CD4-positive, alpha-beta memory T cell (primary cell): Measurements from ENCODE around the gene MYOF. TPM values are rescaled to one million over a fixed set of nuclear protein-coding genes. Genes with fewer than 3 reads are reported as not detected.

ENCODE experiments used
- CTCF ChIA-PET: fragments of 350-600 bp; sonication (Branson Sonifier 250); formaldehyde crosslinking; loops from one replicate; lab custom pipeline; 2021; ENCODE audit warnings: inconsistent platforms; ENCODE audit not compliant: partially characterized antibody; lab: Charles Lee
- POLR2A ChIA-PET: fragments of 350-600 bp; sonication (Branson Sonifier 250); formaldehyde crosslinking; loops from one replicate; lab custom pipeline; 2021; ENCODE audit not compliant: partially characterized antibody; lab: Charles Lee
- DNase-seq, 5 donors: peaks; one replicate each; pipeline versions ENCODE4 v3.0.0 to v3.0.0-alpha.2; 2020 to 2022; ENCODE audit warnings: mixed read lengths in 1 of 5
- H3K27ac ChIP-seq: one replicate; pipeline ENCODE4 v1.7.0; 2013; ENCODE audit warnings: low read depth, low read length
- H3K27me3 ChIP-seq: 2 replicates; pipeline ENCODE4 v1.7.0; 2013; ENCODE audit warnings: mild to moderate bottlenecking, low read length, moderate library complexity; ENCODE audit not compliant: insufficient read depth
- H3K36me3 ChIP-seq: 2 replicates; pipeline ENCODE4 v1.7.0; 2013; ENCODE audit warnings: mild to moderate bottlenecking, low read length, moderate library complexity; ENCODE audit not compliant: insufficient read depth
- H3K4me1 ChIP-seq: 2 replicates; pipeline ENCODE4 v1.7.0; 2013; ENCODE audit warnings: mild to moderate bottlenecking, low read length, moderate library complexity; ENCODE audit not compliant: insufficient read depth
- H3K4me3 ChIP-seq, 2 donors: one replicate each; pipeline ENCODE4 v1.7.0; 2013; ENCODE audit warnings: low read length in 2 of 2, mild to moderate bottlenecking in 1 of 2
- H3K9me3 ChIP-seq, 2 donors: one replicate each; pipeline ENCODE4 v1.7.0; 2013; ENCODE audit warnings: low read length in 2 of 2, control low read depth in 1 of 2; ENCODE audit not compliant: control insufficient read depth in 1 of 2
- H3K27ac Mint-ChIP-seq, 7 donors: one replicate each; pipeline ENCODE4 v1.8.0; 2020 to 2021; ENCODE audit warnings: mixed read lengths in 7 of 7, mild to moderate bottlenecking in 6 of 7, inconsistent platforms in 3 of 7, moderate library complexity in 3 of 7
- H3K27me3 Mint-ChIP-seq, 2 donors: one replicate each; pipeline ENCODE4 v1.8.0; 2020 to 2021; ENCODE audit warnings: mixed read lengths in 2 of 2
- H3K36me3 Mint-ChIP-seq, 2 donors: one replicate each; pipeline ENCODE4 v1.8.0; 2020 to 2021; ENCODE audit warnings: mixed read lengths in 2 of 2, inconsistent platforms in 1 of 2, mild to moderate bottlenecking in 1 of 2
- H3K4me1 Mint-ChIP-seq, 4 donors: one replicate each; pipeline ENCODE4 v1.8.0; 2020 to 2021; ENCODE audit warnings: mixed read lengths in 4 of 4, mild to moderate bottlenecking in 1 of 4
- H3K4me3 Mint-ChIP-seq, 8 donors: one replicate each; pipeline ENCODE4 v1.8.0; 2020 to 2021; ENCODE audit warnings: mixed read lengths in 8 of 8, mild to moderate bottlenecking in 7 of 8, moderate library complexity in 6 of 8, inconsistent platforms in 3 of 8
- H3K9me3 Mint-ChIP-seq, 8 donors: one replicate each; pipeline ENCODE4 v1.8.0; 2020 to 2021; ENCODE audit warnings: mixed read lengths in 8 of 8, mild to moderate bottlenecking in 5 of 8, inconsistent platforms in 3 of 8, moderate library complexity in 1 of 8
- intact Hi-C: fragments of 100-400 bp; cut with micrococcal nuclease; formaldehyde crosslinking; loops from one replicate; pipeline ENCODE4 v1.15.1; 2023
- polyA plus RNA-seq, 2 donors: library from polyadenylated mRNA; unstranded; fragments of 300-500 nt; fragmentation: Illumina TruSeq; gene quantifications; one replicate each; pipeline ENCODE4 v1.2.3, GENCODE V29; 2021
- total RNA-seq, 2 experiments: library from RNA; stranded (reverse); gene quantifications; one replicate each; pipeline ENCODE4 v1.2.3, GENCODE V29; 2021

The MYOF gene
- total and polyA plus RNA-seq, 4 experiments from 2014 or later = 1.2 to 2.2 TPM; not detected in 2

DNA sequence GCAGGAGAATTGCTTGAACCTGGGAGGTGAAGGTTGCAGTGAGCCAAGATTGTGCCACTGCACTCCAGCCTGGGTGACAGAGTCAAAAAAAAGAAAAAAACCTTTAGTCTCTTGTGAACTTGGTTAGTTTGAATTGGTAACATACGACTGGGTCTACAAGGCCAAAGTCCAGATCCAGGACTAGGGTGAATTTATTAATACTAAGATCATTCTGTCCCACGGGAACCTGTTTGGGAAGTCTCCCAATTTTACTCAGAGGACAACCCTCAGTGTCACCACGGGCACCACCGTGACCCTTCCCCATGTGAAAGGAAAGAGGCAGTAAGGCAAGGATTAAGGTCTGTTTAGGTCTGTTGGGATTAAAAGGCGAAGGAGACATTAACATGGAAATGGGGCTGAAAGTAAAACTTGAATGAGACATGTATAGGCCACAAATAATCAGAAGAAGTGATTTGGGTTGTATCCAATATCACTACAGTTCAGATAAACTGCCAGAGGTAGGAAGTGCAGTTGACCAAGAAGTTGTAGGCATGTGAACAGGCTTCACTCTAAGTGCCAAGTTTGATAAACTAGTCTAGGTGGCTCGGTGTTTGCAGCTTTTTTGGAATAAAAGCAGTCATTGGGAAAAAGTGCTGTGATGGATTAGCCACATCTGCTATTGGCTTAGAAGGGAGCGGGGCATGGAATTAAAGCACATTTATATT lies 30.7 kb downstream of the MYOF start:
- H3K9me3 Mint-ChIP-seq = no peaks in the 10 kb centered on the region
- DNase-seq = no peak
- H3K27ac Mint-ChIP-seq = peak overlapping the region in 1 of 7 donors; percentile 49
- no peak overlapping the region for H3K4me3 ChIP-seq
- H3K27ac ChIP-seq = no peak overlapping the region
- peaks cover 4% of the 10 kb centered on the region for H3K4me1 ChIP-seq
- H3K4me1 Mint-ChIP-seq = peaks cover 7 to 13% (median 11%) of the 10 kb centered on the region in 4 donors
- intact Hi-C loops = no loop called here
- no peaks in the 10 kb centered on the region for H3K36me3 Mint-ChIP-seq
- H3K27me3 ChIP-seq = no peaks in the 10 kb centered on the region
- H3K36me3 ChIP-seq = no peaks in the 10 kb centered on the region
- CTCF ChIA-PET = no interaction called here
- no peak overlapping the region for H3K4me3 Mint-ChIP-seq
- no peaks in the 10 kb centered on the region for H3K9me3 ChIP-seq
- POLR2A ChIA-PET = no interaction called here
- no peaks in the 10 kb centered on the region for H3K27me3 Mint-ChIP-seq

GRCh38 chr10:93447970-93448369 lies 34.2 kb downstream of the MYOF start:
- Histone ChIP-seq H3K27me3 (no peaks in the 10 kb centered on the region), H3K4me1 (peaks cover 4% of the 10 kb centered on the region), H3K9me3 (no peaks in the 10 kb centered on the region), H3K36me3 (no peaks in the 10 kb centered on the region), H3K27ac (no peak overlapping the region), H3K4me3 (no peak overlapping the region)
- ChIA-PET CTCF (no interaction called here), POLR2A (no interaction called here)
- H3K36me3 Mint-ChIP-seq = no peaks in the 10 kb centered on the region
- no peaks in the 10 kb centered on the region for H3K27me3 Mint-ChIP-seq
- DNase-seq = no peak
- no peak overlapping the region for H3K4me3 Mint-ChIP-seq
- no peak overlapping the region for H3K27ac Mint-ChIP-seq
- intact Hi-C loops = no loop called here
- H3K9me3 Mint-ChIP-seq = peaks cover 0 to 4% (median 0%) of the 10 kb centered on the region in 8 donors
- peaks cover 7 to 13% (median 11%) of the 10 kb centered on the region in 4 donors for H3K4me1 Mint-ChIP-seq

GRCh38 chr10:93447019-93447418 lies 35.1 kb downstream of the MYOF start:
- ChIA-PET CTCF (interaction anchor here (2.3 kb wide), 1 partner anchor 71 kb away, joined by 6 read pairs; no protein-coding TSS in a partner anchor), POLR2A (no interaction called here)
- H3K4me3 Mint-ChIP-seq = no peak overlapping the region
- peaks cover 0 to 4% (median 0%) of the 10 kb centered on the region in 8 donors for H3K9me3 Mint-ChIP-seq
- Histone ChIP-seq H3K36me3 (no peaks in the 10 kb centered on the region), H3K9me3 (no peaks in the 10 kb centered on the region), H3K27me3 (no peaks in the 10 kb centered on the region), H3K4me1 (peaks cover 2% of the 10 kb centered on the region), H3K27ac (no peak overlapping the region), H3K4me3 (no peak overlapping the region)
- peaks cover 6 to 9% (median 8%) of the 10 kb centered on the region in 4 donors for H3K4me1 Mint-ChIP-seq
- H3K27ac Mint-ChIP-seq = peak overlapping the region in 1 of 7 donors; percentile 46
- intact Hi-C loops = no loop called here
- no peaks in the 10 kb centered on the region for H3K36me3 Mint-ChIP-seq
- DNase-seq = no peak
- no peaks in the 10 kb centered on the region for H3K27me3 Mint-ChIP-seq

GRCh38 chr10:93445978-93446720 lies 36.0 kb downstream of the MYOF start:
- Histone ChIP-seq H3K27me3 (no peaks in the 10 kb centered on the region), H3K36me3 (no peaks in the 10 kb centered on the region), H3K4me1 (no peaks in the 10 kb centered on the region), H3K4me3 (no peak overlapping the region), H3K9me3 (no peaks in the 10 kb centered on the region), H3K27ac (no peak overlapping the region)
- DNase-seq = no peak
- no peak overlapping the region for H3K4me3 Mint-ChIP-seq
- no peaks in the 10 kb centered on the region for H3K27me3 Mint-ChIP-seq
- intact Hi-C loops = no loop called here
- CTCF ChIA-PET = interaction anchor here (2.3 kb wide), 1 partner anchor 70 kb away, joined by 6 read pairs; no protein-coding TSS in a partner anchor
- peaks cover 0 to under 1% (median under 1%) of the 10 kb centered on the region in 4 donors for H3K4me1 Mint-ChIP-seq
- no peaks in the 10 kb centered on the region for H3K36me3 Mint-ChIP-seq
- no peak overlapping the region for H3K27ac Mint-ChIP-seq
- POLR2A ChIA-PET = no interaction called here
- H3K9me3 Mint-ChIP-seq = peaks cover 0 to 4% (median 0%) of the 10 kb centered on the region in 8 donors

DNA sequence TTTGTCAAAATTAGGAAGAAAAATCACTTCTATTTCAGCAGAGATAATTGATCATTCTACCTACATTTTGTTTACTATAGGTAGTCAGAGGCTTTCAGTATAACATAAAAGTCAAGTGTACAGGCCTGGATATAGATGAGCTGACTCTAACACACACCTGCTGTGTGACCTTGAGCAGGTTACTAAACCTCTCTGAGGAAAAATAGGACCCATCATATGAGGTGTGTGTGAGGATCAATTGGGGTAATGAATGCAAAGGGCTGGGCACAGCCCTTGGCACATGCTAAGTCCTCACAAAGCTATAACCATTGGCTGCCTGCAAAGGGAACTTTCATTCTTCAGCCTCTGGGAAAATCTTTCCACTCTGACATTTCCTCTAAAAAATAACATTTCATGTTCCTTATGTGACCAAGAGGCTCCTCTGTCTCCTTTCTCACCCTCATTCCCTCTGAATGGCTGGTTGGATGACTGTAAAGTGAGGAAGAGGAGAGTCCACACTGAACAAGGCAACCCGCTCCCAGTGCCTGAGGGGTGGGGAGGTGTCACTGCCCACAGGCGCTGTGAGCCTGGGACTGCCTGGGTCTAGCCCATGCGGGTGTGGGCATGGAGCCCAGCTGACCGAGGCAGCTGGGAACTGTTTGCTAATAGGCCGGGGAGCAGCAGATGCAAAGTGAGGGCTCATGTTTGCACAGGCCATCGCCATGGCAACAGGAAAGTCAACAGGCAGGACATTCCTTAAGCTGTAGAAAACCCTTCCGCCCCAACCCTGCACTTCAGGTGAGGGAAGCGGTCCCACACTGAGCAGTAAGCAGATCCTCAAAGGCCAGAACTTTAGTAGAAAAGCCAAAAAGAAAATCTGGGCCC lies 36.8 kb downstream of the MYOF start:
- CTCF ChIA-PET = interaction anchor here (1.9 to 2.3 kb wide), 3 partner anchors 37 to 69 kb away, joined by 5 to 6 read pairs (median 5); partner anchors contain the start of gene MYOF
- peaks cover 0 to 4% (median 0%) of the 10 kb centered on the region in 8 donors for H3K9me3 Mint-ChIP-seq
- POLR2A ChIA-PET = no interaction called here

GRCh38 chr10:93443481-93443880 lies 38.7 kb downstream of the MYOF start:
- DNase-seq = no peak
- POLR2A ChIA-PET = no interaction called here
- no peaks in the 10 kb centered on the region for H3K4me1 Mint-ChIP-seq
- H3K9me3 ChIP-seq = no peaks in the 10 kb centered on the region
- no peak overlapping the region for H3K4me3 Mint-ChIP-seq
- CTCF ChIA-PET = interaction anchor here (1.9 to 2.3 kb wide), 2 partner anchors 39 to 66 kb away, joined by 5 read pairs; partner anchors contain the start of gene MYOF
- no peak overlapping the region for H3K27ac ChIP-seq
- no peaks in the 10 kb centered on the region for H3K4me1 ChIP-seq
- H3K4me3 ChIP-seq = no peak overlapping the region
- peaks cover 0 to 4% (median 0%) of the 10 kb centered on the region in 8 donors for H3K9me3 Mint-ChIP-seq
- intact Hi-C loops = no loop called here
- H3K36me3 ChIP-seq = no peaks in the 10 kb centered on the region
- no peaks in the 10 kb centered on the region for H3K36me3 Mint-ChIP-seq
- H3K27ac Mint-ChIP-seq = no peak overlapping the region
- H3K27me3 ChIP-seq = no peaks in the 10 kb centered on the region
- H3K27me3 Mint-ChIP-seq = peaks cover 0 to 2% of the 10 kb centered on the region in 2 donors

More for the DNA sequence above, 36.8 kb downstream of the MYOF start:
- no peak overlapping the region for H3K27ac ChIP-seq
- H3K36me3 Mint-ChIP-seq = no peaks in the 10 kb centered on the region
- no peaks in the 10 kb centered on the region for H3K4me1 ChIP-seq
- H3K27me3 ChIP-seq = no peaks in the 10 kb centered on the region
- intact Hi-C loops = no loop called here
- H3K9me3 ChIP-seq = no peaks in the 10 kb centered on the region
- H3K27ac Mint-ChIP-seq = no peak overlapping the region
- H3K36me3 ChIP-seq = no peaks in the 10 kb centered on the region
- no peak overlapping the region for H3K4me3 ChIP-seq
- H3K27me3 Mint-ChIP-seq = peaks cover 0 to 1% of the 10 kb centered on the region in 2 donors
- no peak overlapping the region for H3K4me3 Mint-ChIP-seq
- H3K4me1 Mint-ChIP-seq = no peaks in the 10 kb centered on the region
- DNase-seq = no peak
